ENCODE measurements around the gene RBM23. TPM values are rescaled to one million over a fixed set of nuclear protein-coding genes. Genes with fewer than 3 reads are reported as not detected.

Gene RBM23
- total and polyA plus RNA-seq, 2 of the 8 experiments (the other 6 are each of a cell fraction or from before 2014, with no cell fraction given), result 41.2 to 43.3 TPM

GRCh38 chr14:22910916-22911315, 8.0 kb downstream of the RBM23 start:
- Histone ChIP-seq H4K5ac (ENCODE audit: insufficient read length, low read depth, low read length) (no peak overlapping the region), H3K23ac (ENCODE audit: insufficient read length) (no peak overlapping the region), H2BK5ac (ENCODE audit: low read depth, low read length) (no peak overlapping the region), H3K79me1 (ENCODE audit: low read depth, low read length) (no peaks in the 10 kb centered on the region; the same call in 1 of the 2 replicates), H3K79me2 (ENCODE audit: control insufficient read depth in 1 of 2, insufficient read depth in 2 of 2, low read length in 2 of 2) (peaks cover 2 to 16% of the 10 kb centered on the region in 2 experiments; a peak in 2 of 4 replicates), H3K4ac (replicated peaks; ENCODE audit: insufficient read length, low read depth, low read length) (no peak overlapping the region), H2AFZ (ENCODE audit: low read length) (no peak overlapping the region), H3K14ac (ENCODE audit: insufficient read length) (no peak overlapping the region), H3K4me1 (replicated peaks in 1 of 4; ENCODE audit: control insufficient read depth in 3 of 4, insufficient read depth in 4 of 4, low read length in 3 of 4) (no peaks in the 10 kb centered on the region), H3K4me3 (ENCODE audit: extremely low read depth in 1 of 4, insufficient read depth in 2 of 4, low read depth in 3 of 4, low read length in 4 of 4) (no peak overlapping the region), H3K18ac (ENCODE audit: extremely low read depth, low read length) (no peak overlapping the region), H3K4me2 (ENCODE audit: insufficient read depth in 1 of 2, low read depth in 2 of 2, low read length in 2 of 2) (no peak overlapping the region), H3K56ac (replicated peaks; ENCODE audit: insufficient read length, low read depth, low read length) (no peak overlapping the region), H3K9ac (replicated peaks in 1 of 4; ENCODE audit: extremely low read depth in 1 of 4, low read depth in 3 of 4, low read length in 3 of 4) (no peak overlapping the region), H2AK5ac (ENCODE audit: low read depth, low read length) (no peak overlapping the region), H2BK20ac (ENCODE audit: low read length) (no peak overlapping the region), H4K20me1 (replicated peaks in 1 of 2; ENCODE audit: control insufficient read depth in 1 of 2, insufficient read depth in 2 of 2, low read length in 2 of 2) (peaks cover 0 to 5% of the 10 kb centered on the region in 2 experiments), H3K36me3 (ENCODE audit: control insufficient read depth in 2 of 4, insufficient read depth in 4 of 4, low read length in 3 of 4) (peaks cover 3 to 31% (median 14%) of the 10 kb centered on the region in 4 experiments; a peak in 7 of 8 replicates), H3K23me2 (ENCODE audit: low read depth, low read length) (no peaks in the 10 kb centered on the region), H3K27me3 (replicated peaks in 1 of 4; ENCODE audit: control insufficient read depth in 3 of 4, extremely low read depth in 1 of 4, insufficient read depth in 3 of 4, low read length in 3 of 4) (no peaks in the 10 kb centered on the region), H2BK12ac (ENCODE audit: low read depth, low read length) (no peak overlapping the region), H3K9me3 (ENCODE audit: insufficient read depth in 2 of 2, low read depth in 1 of 2, low read length in 1 of 2) (no peaks in the 10 kb centered on the region), H4K91ac (replicated peaks; ENCODE audit: insufficient read length, low read length) (no peak overlapping the region), H2BK120ac (replicated peaks; ENCODE audit: low read depth, low read length) (no peak overlapping the region), H3K27ac (ENCODE audit: low read depth, low read length) (no peak overlapping the region), H4K8ac (ENCODE audit: extremely low read depth, insufficient read depth, low read length) (no peak overlapping the region), H2BK15ac (ENCODE audit: low read length) (no peak overlapping the region)
- ChIA-PET CTCF (ENCODE audit: partially characterized antibody) (interaction anchor here (0.6 to 2.0 kb wide), 4 partner anchors 9 to 323 kb away, joined by 3 to 9 read pairs (median 3); no protein-coding TSS in a partner anchor), POLR2A (ENCODE audit: partially characterized antibody) (interaction anchor here (1.0 to 1.2 kb wide), 3 partner anchors 8 to 33 kb away, joined by 3 to 4 read pairs (median 3); partner anchors contain the start of gene RBM23)
- FAIRE-seq (no peak), DNase-seq (ENCODE audit: low read depth in 1 of 2, low spot score in 2 of 2) (no peak)
- 95% methylated on average over 5 of the region's 5 CpGs; no CpG with 5 or more reads in 1 of the 2 experiments for WGBS, 2 experiments (ENCODE audit: extremely low coverage in 1 of 2, insufficient coverage in 1 of 2, insufficient read length in 1 of 2, insufficient replicate concordance in 2 of 2, low coverage in 1 of 2, low lambda C conversion rate in 2 of 2, missing lambda C conversion rate in 1 of 2)
